HepG2 (cell line): ENCODE results near the gene ATOH8. TPM values are rescaled to one million over a fixed set of nuclear protein-coding genes. Genes with fewer than 3 reads are reported as not detected.

Experiments
- AGO2 ChIP-seq: fragments of 200-400 bp; formaldehyde crosslinking; optimal IDR thresholded peaks from 2 replicates; pipeline ENCODE3; 2017; ENCODE audit warnings: mild to moderate bottlenecking, low read depth, low read length, moderate library complexity
- AHR ChIP-seq: IDR thresholded peaks from 2 replicates; pipeline ENCODE4 v1.6.1; 2018; ENCODE audit warnings: missing genetic modification reagents, missing compliant biosample characterization
- ATF1 ChIP-seq: IDR thresholded peaks from 2 replicates; pipeline ENCODE4 v1.6.1; 2016; ENCODE audit warnings: mild to moderate bottlenecking, control low read depth
- BCL6 ChIP-seq: IDR thresholded peaks from 2 replicates; pipeline ENCODE4 v1.6.1; 2016; ENCODE audit warnings: missing genetic modification reagents, missing compliant biosample characterization
- BHLHE40 ChIP-seq: IDR thresholded peaks from 2 replicates; pipeline ENCODE4 v1.6.1; 2011; ENCODE audit warnings: low read length, improper control_type of control experiment
- CBFB ChIP-seq: sonication (generic); formaldehyde crosslinking; IDR thresholded peaks from 2 replicates; pipeline ENCODE4 v1.4.0; 2020; ENCODE audit warnings: missing genetic modification reagents
- DRAP1 ChIP-seq: IDR thresholded peaks from 2 replicates; pipeline ENCODE4 v1.6.1; 2016; ENCODE audit warnings: missing genetic modification reagents, missing compliant biosample characterization
- EP300 ChIP-seq, 3 experiments: sonication (generic) in 1 of 3; formaldehyde crosslinking in 1 of 3; IDR thresholded peaks; 2 replicates each; pipeline versions ENCODE4 v1.5.1 to v1.6.1; 2011 to 2020; ENCODE audit warnings: low read depth in 2 of 3, low read length in 2 of 3, borderline replicate concordance in 1 of 3, improper control_type of control experiment in 1 of 3, mild to moderate bottlenecking in 1 of 3, missing genetic modification reagents in 1 of 3, moderate library complexity in 1 of 3
- FOXJ3 ChIP-seq: sonication (generic); formaldehyde crosslinking; IDR thresholded peaks from 2 replicates; pipeline ENCODE4 v1.4.0; 2020; ENCODE audit warnings: missing genetic modification reagents, mild to moderate bottlenecking, borderline replicate concordance
- HNRNPUL1 ChIP-seq: fragments of 200-400 bp; formaldehyde crosslinking; IDR thresholded peaks from 2 replicates; pipeline ENCODE4 v1.6.1; 2017; ENCODE audit warnings: low read depth, mild to moderate bottlenecking, low read length, moderate library complexity
- HOXA9 ChIP-seq: sonication (generic); formaldehyde crosslinking; IDR thresholded peaks from 2 replicates; pipeline ENCODE4 v1.8.1; 2022; ENCODE audit warnings: missing genetic modification reagents, mild to moderate bottlenecking, moderate library complexity, borderline replicate concordance
- KLF9 ChIP-seq: IDR thresholded peaks from 2 replicates; pipeline ENCODE4 v1.6.1; 2016; ENCODE audit warnings: low read depth
- MTF1 ChIP-seq: sonication (generic); formaldehyde crosslinking; IDR thresholded peaks from 2 replicates; pipeline ENCODE4 v1.5.0; 2020; ENCODE audit warnings: missing genetic modification reagents
- NBN ChIP-seq: fragments of 450-650 bp; conservative IDR thresholded peaks from 2 replicates; pipeline ENCODE4 v1.6.1; 2017
- PAF1 ChIP-seq: IDR thresholded peaks from 2 replicates; pipeline ENCODE4 v1.6.1; 2016; ENCODE audit warnings: missing genetic modification reagents, missing compliant biosample characterization
- RARA ChIP-seq: IDR thresholded peaks from 2 replicates; pipeline ENCODE4 v1.6.1; 2016; ENCODE audit warnings: missing genetic modification reagents, missing compliant biosample characterization
- SNAPC2 ChIP-seq: sonication (generic); formaldehyde crosslinking; IDR thresholded peaks from 2 replicates; pipeline ENCODE4 v1.8.1; 2022; ENCODE audit warnings: mild to moderate bottlenecking, missing genetic modification reagents
- SPEN ChIP-seq: sonication (generic); formaldehyde crosslinking; IDR thresholded peaks from 2 replicates; pipeline ENCODE4 v1.5.1; 2020; ENCODE audit warnings: low read depth, mild to moderate bottlenecking, missing genetic modification reagents
- ZBTB42 ChIP-seq: sonication (generic); formaldehyde crosslinking; IDR thresholded peaks from 2 replicates; pipeline ENCODE4 v1.5.0; 2020; ENCODE audit warnings: mild to moderate bottlenecking, missing genetic modification reagents
- ZNF331 ChIP-seq: sonication (generic); formaldehyde crosslinking; IDR thresholded peaks from 2 replicates; pipeline ENCODE4 v1.4.0; 2020; ENCODE audit warnings: missing genetic modification reagents
- ZNF343 ChIP-seq: sonication (generic); formaldehyde crosslinking; IDR thresholded peaks from 2 replicates; pipeline ENCODE4 v1.4.0; 2020; ENCODE audit warnings: mild to moderate bottlenecking, missing genetic modification reagents
- ZNF605 ChIP-seq: sonication (generic); formaldehyde crosslinking; IDR thresholded peaks from 2 replicates; pipeline ENCODE4 v1.8.0; 2022; ENCODE audit warnings: mild to moderate bottlenecking, missing genetic modification reagents
- ZNF703 ChIP-seq: sonication (generic); formaldehyde crosslinking; IDR thresholded peaks from 2 replicates; pipeline ENCODE4 v1.5.1; 2020; ENCODE audit warnings: missing genetic modification reagents, mild to moderate bottlenecking, moderate library complexity, borderline replicate concordance
- ZNF790 ChIP-seq: sonication (generic); formaldehyde crosslinking; IDR thresholded peaks from 2 replicates; pipeline ENCODE4 v1.8.0; 2022; ENCODE audit warnings: missing genetic modification reagents, mild to moderate bottlenecking, borderline replicate concordance
- ZSCAN22 ChIP-seq: sonication (generic); formaldehyde crosslinking; IDR thresholded peaks from 2 replicates; pipeline ENCODE4 v1.4.0; 2020; ENCODE audit warnings: mild to moderate bottlenecking, missing genetic modification reagents
- polyA plus RNA-seq, 8 experiments: library from polyadenylated mRNA; depleted of rRNA in 3 of 8; stranded (reverse) in 7 of 8; unstranded in 1 of 8; fragments of >200 nt; fragmentation: Illumina TruSeq in 4 of 8; extraction: Trizol in 4 of 8; gene quantifications; 2 replicates each; pipeline versions ENCODE4 v1.2.1 to v1.2.3, GENCODE V29; 2011 to 2016; ENCODE audit warnings: low read depth in 4 of 8, missing spikeins in 1 of 8, mixed read lengths in 1 of 8; ENCODE audit not compliant: insufficient read depth in 1 of 8
- total RNA-seq, 5 experiments: library from RNA; depleted of rRNA; stranded (reverse); fragments of >200 nt; fragmentation: Illumina TruSeq; extraction: Trizol; gene quantifications; 2 replicates each; pipeline ENCODE4 v1.2.3, GENCODE V29; 2016; ENCODE audit warnings: low read depth in 1 of 5
- TF ChIP-seq, protein P1 (sequence below): sonication (generic); formaldehyde crosslinking; IDR thresholded peaks from 2 replicates; pipeline ENCODE4 v1.4.0; 2020; ENCODE audit warnings: mild to moderate bottlenecking, missing genetic modification reagents
- TF ChIP-seq, protein P2 (sequence below): sonication (generic); formaldehyde crosslinking; IDR thresholded peaks from 2 replicates; pipeline ENCODE4 v1.5.0; 2020; ENCODE audit warnings: mild to moderate bottlenecking, missing genetic modification reagents
- TF ChIP-seq, protein P3 (sequence below): sonication (generic); formaldehyde crosslinking; IDR thresholded peaks from 2 replicates; pipeline ENCODE4 v1.5.0; 2020; ENCODE audit warnings: missing genetic modification reagents

Gene ATOH8
- total and polyA plus RNA-seq, 2 of the 13 experiments (the other 11 are each of a cell fraction or from before 2014, with no cell fraction given) = 0.13 to 0.61 TPM

- TF ChIP-seq, protein P1, sequence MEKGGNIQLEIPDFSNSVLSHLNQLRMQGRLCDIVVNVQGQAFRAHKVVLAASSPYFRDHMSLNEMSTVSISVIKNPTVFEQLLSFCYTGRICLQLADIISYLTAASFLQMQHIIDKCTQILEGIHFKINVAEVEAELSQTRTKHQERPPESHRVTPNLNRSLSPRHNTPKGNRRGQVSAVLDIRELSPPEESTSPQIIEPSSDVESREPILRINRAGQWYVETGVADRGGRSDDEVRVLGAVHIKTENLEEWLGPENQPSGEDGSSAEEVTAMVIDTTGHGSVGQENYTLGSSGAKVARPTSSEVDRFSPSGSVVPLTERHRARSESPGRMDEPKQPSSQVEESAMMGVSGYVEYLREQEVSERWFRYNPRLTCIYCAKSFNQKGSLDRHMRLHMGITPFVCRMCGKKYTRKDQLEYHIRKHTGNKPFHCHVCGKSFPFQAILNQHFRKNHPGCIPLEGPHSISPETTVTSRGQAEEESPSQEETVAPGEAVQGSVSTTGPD (CRISPR knock-in tag) = no peak
- no peak for TF ChIP-seq ZNF605 (CRISPR knock-in tag)
- no peak for TF ChIP-seq HOXA9 (CRISPR knock-in tag)
- peak; percentile 91 for TF ChIP-seq RARA (CRISPR knock-in tag)
- no peak for TF ChIP-seq NBN
- TF ChIP-seq PAF1 (CRISPR knock-in tag) = no peak
- TF ChIP-seq AGO2 = no peak
- TF ChIP-seq AHR (CRISPR knock-in tag) = no peak
- no peak for TF ChIP-seq ZNF703 (CRISPR knock-in tag)
- no peak for TF ChIP-seq ZNF343 (CRISPR knock-in tag)
- TF ChIP-seq FOXJ3 (CRISPR knock-in tag) = no peak
- no peak for TF ChIP-seq DRAP1 (CRISPR knock-in tag)
- TF ChIP-seq ZNF790 (CRISPR knock-in tag) = no peak
- TF ChIP-seq ZNF331 = no peak
- TF ChIP-seq SPEN (CRISPR knock-in tag) = no peak
- TF ChIP-seq MTF1 (CRISPR knock-in tag) = no peak
- TF ChIP-seq ZSCAN22 (CRISPR knock-in tag) = no peak
- TF ChIP-seq KLF9 = no peak
- peak; percentile 14; the same call in 1 of the 2 replicates for TF ChIP-seq SNAPC2 (CRISPR knock-in tag)
- TF ChIP-seq, protein P2, sequence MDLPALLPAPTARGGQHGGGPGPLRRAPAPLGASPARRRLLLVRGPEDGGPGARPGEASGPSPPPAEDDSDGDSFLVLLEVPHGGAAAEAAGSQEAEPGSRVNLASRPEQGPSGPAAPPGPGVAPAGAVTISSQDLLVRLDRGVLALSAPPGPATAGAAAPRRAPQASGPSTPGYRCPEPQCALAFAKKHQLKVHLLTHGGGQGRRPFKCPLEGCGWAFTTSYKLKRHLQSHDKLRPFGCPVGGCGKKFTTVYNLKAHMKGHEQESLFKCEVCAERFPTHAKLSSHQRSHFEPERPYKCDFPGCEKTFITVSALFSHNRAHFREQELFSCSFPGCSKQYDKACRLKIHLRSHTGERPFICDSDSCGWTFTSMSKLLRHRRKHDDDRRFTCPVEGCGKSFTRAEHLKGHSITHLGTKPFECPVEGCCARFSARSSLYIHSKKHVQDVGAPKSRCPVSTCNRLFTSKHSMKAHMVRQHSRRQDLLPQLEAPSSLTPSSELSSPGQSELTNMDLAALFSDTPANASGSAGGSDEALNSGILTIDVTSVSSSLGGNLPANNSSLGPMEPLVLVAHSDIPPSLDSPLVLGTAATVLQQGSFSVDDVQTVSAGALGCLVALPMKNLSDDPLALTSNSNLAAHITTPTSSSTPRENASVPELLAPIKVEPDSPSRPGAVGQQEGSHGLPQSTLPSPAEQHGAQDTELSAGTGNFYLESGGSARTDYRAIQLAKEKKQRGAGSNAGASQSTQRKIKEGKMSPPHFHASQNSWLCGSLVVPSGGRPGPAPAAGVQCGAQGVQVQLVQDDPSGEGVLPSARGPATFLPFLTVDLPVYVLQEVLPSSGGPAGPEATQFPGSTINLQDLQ (CRISPR knock-in tag) = no peak; the same call in 1 of the 2 replicates
- TF ChIP-seq ATF1 (CRISPR knock-in tag) = no peak
- TF ChIP-seq BHLHE40 = 0 out of 2 replicates have a peak, but pooled peaks have one; percentile 28
- TF ChIP-seq BCL6 (CRISPR knock-in tag) = peak; percentile 33; the same call in 1 of the 2 replicates
- TF ChIP-seq HNRNPUL1 = no peak
- no peak for TF ChIP-seq CBFB
- TF ChIP-seq, protein P3, sequence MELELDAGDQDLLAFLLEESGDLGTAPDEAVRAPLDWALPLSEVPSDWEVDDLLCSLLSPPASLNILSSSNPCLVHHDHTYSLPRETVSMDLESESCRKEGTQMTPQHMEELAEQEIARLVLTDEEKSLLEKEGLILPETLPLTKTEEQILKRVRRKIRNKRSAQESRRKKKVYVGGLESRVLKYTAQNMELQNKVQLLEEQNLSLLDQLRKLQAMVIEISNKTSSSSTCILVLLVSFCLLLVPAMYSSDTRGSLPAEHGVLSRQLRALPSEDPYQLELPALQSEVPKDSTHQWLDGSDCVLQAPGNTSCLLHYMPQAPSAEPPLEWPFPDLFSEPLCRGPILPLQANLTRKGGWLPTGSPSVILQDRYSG (CRISPR knock-in tag) = no peak
- TF ChIP-seq ZBTB42 (CRISPR knock-in tag) = no peak
- no peak for TF ChIP-seq EP300 (IDR thresholded peaks at IDR 0.05; ENCODE audit: low read depth in 2 of 2, low read length in 2 of 2)
- TF ChIP-seq EP300 (CRISPR knock-in tag; IDR thresholded peaks at IDR 0.05; ENCODE audit: borderline replicate concordance) = no peak; the same call in 1 of the 2 replicates
These were observed 11.8 kb upstream of the ATOH8 start (continued) for GRCh38 chr2:85741833-85742455.
